Measurements from ENCODE around the gene FAM219A.
"Not testable (repeated sequence)": the region's sequence is repeated elsewhere in the genome, so short reads cannot be mapped to it uniquely, and the experiment has no call there.

DNA sequence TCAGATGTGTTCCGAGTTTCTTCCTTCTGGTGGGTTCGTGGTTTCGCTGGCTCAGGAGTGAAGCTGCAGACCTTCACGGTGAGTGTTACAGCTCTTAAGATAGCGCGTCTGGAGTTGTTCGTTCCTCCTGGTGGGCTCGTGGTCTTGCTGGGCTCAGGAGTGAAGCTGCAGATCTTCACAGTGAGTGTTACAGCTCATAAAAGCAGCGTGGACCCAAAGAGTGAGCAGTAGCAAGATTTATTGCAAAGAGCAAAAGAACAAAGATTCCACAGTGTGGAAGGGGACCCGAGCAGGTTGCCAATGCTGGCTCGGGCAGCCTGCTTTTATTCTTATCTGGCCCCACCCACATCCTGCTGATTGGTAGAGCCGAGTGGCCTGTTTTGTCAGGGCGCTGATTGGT lies 23.2 kb upstream of the FAM219A start:
- TF ChIP-seq, protein P1, sequence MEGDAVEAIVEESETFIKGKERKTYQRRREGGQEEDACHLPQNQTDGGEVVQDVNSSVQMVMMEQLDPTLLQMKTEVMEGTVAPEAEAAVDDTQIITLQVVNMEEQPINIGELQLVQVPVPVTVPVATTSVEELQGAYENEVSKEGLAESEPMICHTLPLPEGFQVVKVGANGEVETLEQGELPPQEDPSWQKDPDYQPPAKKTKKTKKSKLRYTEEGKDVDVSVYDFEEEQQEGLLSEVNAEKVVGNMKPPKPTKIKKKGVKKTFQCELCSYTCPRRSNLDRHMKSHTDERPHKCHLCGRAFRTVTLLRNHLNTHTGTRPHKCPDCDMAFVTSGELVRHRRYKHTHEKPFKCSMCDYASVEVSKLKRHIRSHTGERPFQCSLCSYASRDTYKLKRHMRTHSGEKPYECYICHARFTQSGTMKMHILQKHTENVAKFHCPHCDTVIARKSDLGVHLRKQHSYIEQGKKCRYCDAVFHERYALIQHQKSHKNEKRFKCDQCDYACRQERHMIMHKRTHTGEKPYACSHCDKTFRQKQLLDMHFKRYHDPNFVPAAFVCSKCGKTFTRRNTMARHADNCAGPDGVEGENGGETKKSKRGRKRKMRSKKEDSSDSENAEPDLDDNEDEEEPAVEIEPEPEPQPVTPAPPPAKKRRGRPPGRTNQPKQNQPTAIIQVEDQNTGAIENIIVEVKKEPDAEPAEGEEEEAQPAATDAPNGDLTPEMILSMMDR (IDR thresholded peaks at IDR 0.05): not testable (repeated sequence)
- TF ChIP-seq POLR2AphosphoS5 (IDR thresholded peaks at IDR 0.05): not testable (repeated sequence)
